Mesodermal cell (in vitro differentiated cells): ENCODE results near the gene COL25A1.
A peak's percentile ranks its signal among the peaks of the same experiment; 100 is the strongest.

Experiments
- H3K27ac ChIP-seq: 2 replicates; pipeline ENCODE4 v1.7.0; 2013; ENCODE audit warnings: mild to moderate bottlenecking, low read depth, low read length, moderate library complexity; ENCODE audit not compliant: severe bottlenecking
- H3K36me3 ChIP-seq: 2 replicates; pipeline ENCODE4 v1.7.1; 2013; ENCODE audit warnings: mild to moderate bottlenecking, low read length, moderate library complexity; ENCODE audit not compliant: control insufficient read depth, insufficient read depth
- H3K4me1 ChIP-seq: one replicate; pipeline ENCODE4 v1.7.1; 2013; ENCODE audit warnings: mild to moderate bottlenecking, low read length; ENCODE audit not compliant: insufficient read depth, control insufficient read depth, poor library complexity, severe bottlenecking
- H3K4me3 ChIP-seq: 2 replicates; pipeline ENCODE4 v1.7.0; 2013; ENCODE audit warnings: low read length, control low read depth, mild to moderate bottlenecking; ENCODE audit not compliant: insufficient read depth, poor library complexity, severe bottlenecking; ENCODE audit errors: extremely low read depth
- H3K9me3 ChIP-seq: 2 replicates; pipeline ENCODE4 v1.7.1; 2013; ENCODE audit warnings: mild to moderate bottlenecking, low read length, moderate library complexity; ENCODE audit not compliant: control insufficient read depth
- WGBS, 2 experiments: methylation state at CpG; one replicate each; pipeline ENCODE4 v1.1.5; 2013; ENCODE audit warnings: missing lambda C conversion rate in 2 of 2; ENCODE audit not compliant: insufficient coverage in 2 of 2; 5-methylcytosine and 5-hydroxymethylcytosine counted together

Gene COL25A1

GRCh38 chr4:109191216-109191615, 111.2 kb downstream of the COL25A1 start:
- no peaks in the 10 kb centered on the region for H3K9me3 ChIP-seq
- H3K4me1 ChIP-seq, result no peaks in the 10 kb centered on the region
- no peak overlapping the region for H3K27ac ChIP-seq
- H3K4me3 ChIP-seq, result no peak overlapping the region
- 80 to 100% methylated on average over 1 to 3 of the region's 5 CpGs for WGBS, 2 experiments
- H3K36me3 ChIP-seq, result no peaks in the 10 kb centered on the region

- H3K4me1 ChIP-seq, result peaks cover 10% of the 10 kb centered on the region
- no peaks in the 10 kb centered on the region for H3K9me3 ChIP-seq
- WGBS, 2 experiments, result 92% methylated on average over 2 of the region's 4 CpGs; no CpG with 5 or more reads in 1 of the 2 experiments
- no peak overlapping the region for H3K27ac ChIP-seq
- H3K4me3 ChIP-seq, result no peak overlapping the region
- no peaks in the 10 kb centered on the region for H3K36me3 ChIP-seq
Measured at GRCh38 chr4:109186458-109186945, 116.0 kb downstream of the COL25A1 start.

GRCh38 chr4:109185951-109186350, 116.5 kb downstream of the COL25A1 start:
- Histone ChIP-seq H3K36me3 (no peaks in the 10 kb centered on the region), H3K9me3 (no peaks in the 10 kb centered on the region), H3K4me1 (peaks cover 10% of the 10 kb centered on the region), H3K4me3 (no peak overlapping the region), H3K27ac (no peak overlapping the region)
- WGBS, 2 experiments, result 51 to 66% methylated on average over 4 to 5 of the region's 7 CpGs

GRCh38 chr4:109185548-109185947, 116.9 kb downstream of the COL25A1 start:
- Histone ChIP-seq H3K9me3 (no peaks in the 10 kb centered on the region), H3K4me3 (no peak overlapping the region), H3K36me3 (no peaks in the 10 kb centered on the region), H3K27ac (no peak overlapping the region), H3K4me1 (peaks cover 10% of the 10 kb centered on the region)
- WGBS, 2 experiments, result 88% methylated on average over 1 of the region's 2 CpGs; no CpG with 5 or more reads in 1 of the 2 experiments

GRCh38 chr4:109184491-109184961, 117.9 kb downstream of the COL25A1 start:
- Histone ChIP-seq H3K4me3 (no peak overlapping the region), H3K9me3 (no peaks in the 10 kb centered on the region), H3K36me3 (no peaks in the 10 kb centered on the region), H3K27ac (no peak overlapping the region), H3K4me1 (peaks cover 10% of the 10 kb centered on the region)
- WGBS, 2 experiments, result 93 to 94% methylated on average over 3 of the region's 3 CpGs

- 91% methylated on average over 3 of the region's 3 CpGs; no CpG with 5 or more reads in 1 of the 2 experiments for WGBS, 2 experiments
- no peaks in the 10 kb centered on the region for H3K9me3 ChIP-seq
Measured at GRCh38 chr4:109183931-109184490, 118.4 kb downstream of the COL25A1 start.

GRCh38 chr4:109182696-109183095, 119.8 kb downstream of the COL25A1 start:
- whole genome bisulfite sequencing, 2 experiments, result no CpG with 5 or more reads among the region's 3 CpGs
- Histone ChIP-seq H3K4me1 (peaks cover 10% of the 10 kb centered on the region), H3K36me3 (no peaks in the 10 kb centered on the region), H3K9me3 (no peaks in the 10 kb centered on the region), H3K27ac (no peak overlapping the region), H3K4me3 (no peak overlapping the region)

More at GRCh38 chr4:109183931-109184490, 118.4 kb downstream of the COL25A1 start:
- peak overlapping the region; percentile 60 for H3K27ac ChIP-seq
- no peak overlapping the region for H3K4me3 ChIP-seq
- peaks cover 10% of the 10 kb centered on the region for H3K4me1 ChIP-seq
- no peaks in the 10 kb centered on the region for H3K36me3 ChIP-seq

- no peaks in the 10 kb centered on the region for H3K9me3 ChIP-seq
- peaks cover 6% of the 10 kb centered on the region for H3K4me1 ChIP-seq
- no peaks in the 10 kb centered on the region for H3K36me3 ChIP-seq
- no peak overlapping the region for H3K4me3 ChIP-seq
- 93 to 96% methylated on average over 2 of the region's 3 CpGs for WGBS, 2 experiments
- H3K27ac ChIP-seq, result no peak overlapping the region
Measured at GRCh38 chr4:109179061-109179460, 123.4 kb downstream of the COL25A1 start.

GRCh38 chr4:109177096-109177810, 125.2 kb downstream of the COL25A1 start:
- H3K4me1 ChIP-seq, result no peaks in the 10 kb centered on the region
- no peak overlapping the region for H3K27ac ChIP-seq
- 83 to 96% methylated on average over 2 to 4 of the region's 6 CpGs for WGBS, 2 experiments

GRCh38 chr4:109174224-109174953, 128.1 kb downstream of the COL25A1 start:
- H3K4me1 ChIP-seq, result no peaks in the 10 kb centered on the region
- WGBS, 2 experiments, result 83 to 89% methylated on average over 4 of the region's 5 CpGs
- H3K27ac ChIP-seq, result no peak overlapping the region
- no peaks in the 10 kb centered on the region for H3K36me3 ChIP-seq
- no peaks in the 10 kb centered on the region for H3K9me3 ChIP-seq
- no peak overlapping the region for H3K4me3 ChIP-seq

More at GRCh38 chr4:109177096-109177810, 125.2 kb downstream of the COL25A1 start:
- Histone ChIP-seq H3K4me3 (no peak overlapping the region), H3K9me3 (no peaks in the 10 kb centered on the region), H3K36me3 (no peaks in the 10 kb centered on the region)
